HCT116 (cell line): ENCODE results near the gene GRXCR1.

Experiments
- CBX3 ChIP-seq: IDR thresholded peaks from 2 replicates; pipeline ENCODE4 v1.6.1; 2012; ENCODE audit warnings: low read depth
- ELF1 ChIP-seq: IDR thresholded peaks from 2 replicates; pipeline ENCODE4 v1.6.1; 2012; ENCODE audit warnings: low read depth, borderline replicate concordance
- EZH2 ChIP-seq: fragments of 200-600 bp; sonication (generic); IDR thresholded peaks from 2 replicates; pipeline ENCODE4 v1.6.1; 2017; ENCODE audit warnings: antibody characterized with exemption, mixed run types
- EZH2phosphoT487 ChIP-seq: fragments of 200-600 bp; IDR thresholded peaks from 2 replicates; pipeline ENCODE4 v1.6.1; 2018; ENCODE audit warnings: antibody characterized with exemption, borderline replicate concordance
- POLR2A ChIP-seq: IDR thresholded peaks from 2 replicates; pipeline ENCODE4 v1.7.0; 2011; ENCODE audit warnings: borderline replicate concordance; ENCODE audit not compliant: insufficient read depth, insufficient read length; ENCODE audit errors: extremely low read depth
- POLR2AphosphoS5 ChIP-seq: IDR thresholded peaks from 2 replicates; pipeline ENCODE4 v1.6.1; 2011; ENCODE audit warnings: mild to moderate bottlenecking, low read depth, low read length, moderate library complexity
- SIN3A ChIP-seq: IDR thresholded peaks from 2 replicates; pipeline ENCODE4 v1.6.1; 2012; ENCODE audit warnings: low read depth
- SP1 ChIP-seq: IDR thresholded peaks from 2 replicates; pipeline ENCODE4 v1.6.1; 2012; ENCODE audit warnings: low read depth
- TCF7L2 ChIP-seq: IDR thresholded peaks from 2 replicates; pipeline ENCODE4 v1.7.0; 2011; ENCODE audit warnings: borderline replicate concordance, inconsistent platforms; ENCODE audit not compliant: insufficient read depth, insufficient read length; ENCODE audit errors: extremely low read depth
- YY1 ChIP-seq: IDR thresholded peaks from 2 replicates; pipeline ENCODE4 v1.6.1; 2011; ENCODE audit warnings: low read length, low read depth, moderate library complexity, mild to moderate bottlenecking; ENCODE audit not compliant: insufficient replicate concordance; ENCODE audit errors: extremely low read depth
- TF ChIP-seq, protein P1 (sequence below), 3 experiments: fragments of 200-600 bp in 1 of 3; sonication (generic) in 1 of 3; IDR thresholded peaks in 2 of 3; conservative IDR thresholded peaks in 1 of 3; 2 replicates each; pipeline ENCODE4 v1.5.1; 2012 to 2017; ENCODE audit warnings: low read depth in 2 of 3, low read length in 2 of 3, antibody characterized with exemption in 1 of 3, borderline replicate concordance in 1 of 3, control low read depth in 1 of 3, mild to moderate bottlenecking in 1 of 3, mixed read lengths in 1 of 3, mixed run types in 1 of 3, moderate library complexity in 1 of 3; ENCODE audit not compliant: insufficient read depth in 1 of 3
- TF ChIP-seq, protein P2 (sequence below): IDR thresholded peaks from 2 replicates; pipeline ENCODE4 v1.6.1; 2012
- TF ChIP-seq, protein P3 (sequence below): IDR thresholded peaks from 2 replicates; pipeline ENCODE4 v1.6.1; 2012; ENCODE audit warnings: low read depth
- TF ChIP-seq, protein P4 (sequence below): IDR thresholded peaks from 2 replicates; pipeline ENCODE4 v1.6.1; 2012

DNA sequence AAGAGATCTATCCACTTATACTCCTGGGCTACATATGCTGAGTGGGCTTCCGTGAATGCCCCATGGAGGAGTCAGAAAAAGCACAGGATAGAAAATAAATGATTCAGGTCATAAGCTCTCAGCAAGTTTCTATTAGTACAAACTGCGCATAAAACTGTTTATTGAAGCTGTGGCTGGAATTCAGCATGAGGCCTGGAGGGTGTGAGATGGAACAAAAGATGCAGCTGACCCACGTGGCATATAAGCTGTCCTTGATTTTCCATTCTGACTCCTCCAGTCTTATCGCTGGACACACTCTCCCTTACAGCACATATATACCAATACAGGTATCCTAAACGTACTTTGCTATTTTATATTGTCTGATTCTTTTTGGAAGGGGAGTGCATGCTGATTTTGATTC lies 17.9 kb downstream of the GRXCR1 start:
- TF ChIP-seq CBX3 = no peak
- TF ChIP-seq, protein P1, sequence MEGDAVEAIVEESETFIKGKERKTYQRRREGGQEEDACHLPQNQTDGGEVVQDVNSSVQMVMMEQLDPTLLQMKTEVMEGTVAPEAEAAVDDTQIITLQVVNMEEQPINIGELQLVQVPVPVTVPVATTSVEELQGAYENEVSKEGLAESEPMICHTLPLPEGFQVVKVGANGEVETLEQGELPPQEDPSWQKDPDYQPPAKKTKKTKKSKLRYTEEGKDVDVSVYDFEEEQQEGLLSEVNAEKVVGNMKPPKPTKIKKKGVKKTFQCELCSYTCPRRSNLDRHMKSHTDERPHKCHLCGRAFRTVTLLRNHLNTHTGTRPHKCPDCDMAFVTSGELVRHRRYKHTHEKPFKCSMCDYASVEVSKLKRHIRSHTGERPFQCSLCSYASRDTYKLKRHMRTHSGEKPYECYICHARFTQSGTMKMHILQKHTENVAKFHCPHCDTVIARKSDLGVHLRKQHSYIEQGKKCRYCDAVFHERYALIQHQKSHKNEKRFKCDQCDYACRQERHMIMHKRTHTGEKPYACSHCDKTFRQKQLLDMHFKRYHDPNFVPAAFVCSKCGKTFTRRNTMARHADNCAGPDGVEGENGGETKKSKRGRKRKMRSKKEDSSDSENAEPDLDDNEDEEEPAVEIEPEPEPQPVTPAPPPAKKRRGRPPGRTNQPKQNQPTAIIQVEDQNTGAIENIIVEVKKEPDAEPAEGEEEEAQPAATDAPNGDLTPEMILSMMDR (IDR thresholded peaks at IDR 0.05 in 2 of 3, conservative IDR thresholded peaks at IDR 0.05 in 1 of 3; ENCODE audit: borderline replicate concordance in 1 of 3, insufficient read depth in 1 of 3, low read depth in 2 of 3, low read length in 2 of 3) = no peak
- TF ChIP-seq TCF7L2 = no peak
- no peak for TF ChIP-seq EZH2phosphoT487
- no peak for TF ChIP-seq SIN3A
- no peak for TF ChIP-seq EZH2
- no peak for TF ChIP-seq SP1
- TF ChIP-seq POLR2AphosphoS5 = no peak
- TF ChIP-seq POLR2A = no peak
- TF ChIP-seq YY1 = no peak
- TF ChIP-seq, protein P2, sequence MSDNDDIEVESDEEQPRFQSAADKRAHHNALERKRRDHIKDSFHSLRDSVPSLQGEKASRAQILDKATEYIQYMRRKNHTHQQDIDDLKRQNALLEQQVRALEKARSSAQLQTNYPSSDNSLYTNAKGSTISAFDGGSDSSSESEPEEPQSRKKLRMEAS = no peak
- TF ChIP-seq, protein P3, sequence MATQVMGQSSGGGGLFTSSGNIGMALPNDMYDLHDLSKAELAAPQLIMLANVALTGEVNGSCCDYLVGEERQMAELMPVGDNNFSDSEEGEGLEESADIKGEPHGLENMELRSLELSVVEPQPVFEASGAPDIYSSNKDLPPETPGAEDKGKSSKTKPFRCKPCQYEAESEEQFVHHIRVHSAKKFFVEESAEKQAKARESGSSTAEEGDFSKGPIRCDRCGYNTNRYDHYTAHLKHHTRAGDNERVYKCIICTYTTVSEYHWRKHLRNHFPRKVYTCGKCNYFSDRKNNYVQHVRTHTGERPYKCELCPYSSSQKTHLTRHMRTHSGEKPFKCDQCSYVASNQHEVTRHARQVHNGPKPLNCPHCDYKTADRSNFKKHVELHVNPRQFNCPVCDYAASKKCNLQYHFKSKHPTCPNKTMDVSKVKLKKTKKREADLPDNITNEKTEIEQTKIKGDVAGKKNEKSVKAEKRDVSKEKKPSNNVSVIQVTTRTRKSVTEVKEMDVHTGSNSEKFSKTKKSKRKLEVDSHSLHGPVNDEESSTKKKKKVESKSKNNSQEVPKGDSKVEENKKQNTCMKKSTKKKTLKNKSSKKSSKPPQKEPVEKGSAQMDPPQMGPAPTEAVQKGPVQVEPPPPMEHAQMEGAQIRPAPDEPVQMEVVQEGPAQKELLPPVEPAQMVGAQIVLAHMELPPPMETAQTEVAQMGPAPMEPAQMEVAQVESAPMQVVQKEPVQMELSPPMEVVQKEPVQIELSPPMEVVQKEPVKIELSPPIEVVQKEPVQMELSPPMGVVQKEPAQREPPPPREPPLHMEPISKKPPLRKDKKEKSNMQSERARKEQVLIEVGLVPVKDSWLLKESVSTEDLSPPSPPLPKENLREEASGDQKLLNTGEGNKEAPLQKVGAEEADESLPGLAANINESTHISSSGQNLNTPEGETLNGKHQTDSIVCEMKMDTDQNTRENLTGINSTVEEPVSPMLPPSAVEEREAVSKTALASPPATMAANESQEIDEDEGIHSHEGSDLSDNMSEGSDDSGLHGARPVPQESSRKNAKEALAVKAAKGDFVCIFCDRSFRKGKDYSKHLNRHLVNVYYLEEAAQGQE = no peak
- TF ChIP-seq ELF1 = no peak
- TF ChIP-seq, protein P4, sequence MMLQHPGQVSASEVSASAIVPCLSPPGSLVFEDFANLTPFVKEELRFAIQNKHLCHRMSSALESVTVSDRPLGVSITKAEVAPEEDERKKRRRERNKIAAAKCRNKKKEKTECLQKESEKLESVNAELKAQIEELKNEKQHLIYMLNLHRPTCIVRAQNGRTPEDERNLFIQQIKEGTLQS = no peak
